ENCODE results near the gene PLGRKT. TPM values are rescaled to one million over a fixed set of nuclear protein-coding genes. Genes with fewer than 3 reads are reported as not detected.

The PLGRKT gene
- total and polyA plus RNA-seq, 2 experiments from 2014 or later: 13.1 to 31.5 TPM

DNA sequence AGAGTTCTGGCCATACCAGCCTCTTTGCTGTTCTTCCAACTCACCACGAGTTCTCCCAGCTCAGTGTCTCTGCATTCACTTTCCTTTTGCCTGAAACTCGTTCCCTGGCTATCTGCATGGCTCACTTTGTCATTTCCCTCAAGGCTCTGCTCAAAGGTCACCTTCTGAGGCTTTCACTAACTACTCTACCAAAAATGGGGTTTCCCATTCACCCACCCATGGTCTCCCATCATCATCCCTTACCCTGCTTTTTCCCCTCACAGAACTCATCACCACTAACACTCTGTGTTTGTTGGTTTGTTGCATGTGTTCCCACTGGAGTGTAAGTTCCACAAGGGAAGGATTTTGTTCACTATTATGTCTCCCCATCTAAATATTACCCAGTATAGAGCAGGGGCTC is 16.6 kb downstream of the PLGRKT start:
- no peak for DNase-seq (ENCODE audit: low spot score)
- Histone ChIP-seq H3F3A (replicated peaks; ENCODE audit: low read depth) (no peaks in the 10 kb centered on the region), H3K36me3 (ENCODE audit: insufficient read depth) (no peaks in the 10 kb centered on the region), H3K27ac (ENCODE audit: low read depth) (no peak overlapping the region), H3K9me2 (ENCODE audit: insufficient read depth) (no peaks in the 10 kb centered on the region), H3K27me3 (ENCODE audit: insufficient read depth) (no peaks in the 10 kb centered on the region), H4K20me1 (replicated peaks; ENCODE audit: insufficient read depth) (no peaks in the 10 kb centered on the region), H3K4me1 (ENCODE audit: insufficient read depth) (peaks cover 8% of the 10 kb centered on the region), H3K4me2 (no peak overlapping the region), H3K79me2 (replicated peaks; ENCODE audit: insufficient read depth) (no peaks in the 10 kb centered on the region), H2AFZ (no peak overlapping the region), H3K4me3 (no peak overlapping the region)
- Mint-ChIP-seq H3K4me1 (peaks cover 10% of the 10 kb centered on the region), H3K27me3 (ENCODE audit: insufficient read depth, low read depth, poor library complexity) (peaks cover 6% of the 10 kb centered on the region), H3K27ac (no peak overlapping the region), H3K9me3 (no peaks in the 10 kb centered on the region), H3K4me3 (no peak overlapping the region), H3K36me3 (ENCODE audit: low read depth) (peaks cover 3% of the 10 kb centered on the region; the same call in 1 of the 3 replicates)
- TF ChIP-seq, protein P1, sequence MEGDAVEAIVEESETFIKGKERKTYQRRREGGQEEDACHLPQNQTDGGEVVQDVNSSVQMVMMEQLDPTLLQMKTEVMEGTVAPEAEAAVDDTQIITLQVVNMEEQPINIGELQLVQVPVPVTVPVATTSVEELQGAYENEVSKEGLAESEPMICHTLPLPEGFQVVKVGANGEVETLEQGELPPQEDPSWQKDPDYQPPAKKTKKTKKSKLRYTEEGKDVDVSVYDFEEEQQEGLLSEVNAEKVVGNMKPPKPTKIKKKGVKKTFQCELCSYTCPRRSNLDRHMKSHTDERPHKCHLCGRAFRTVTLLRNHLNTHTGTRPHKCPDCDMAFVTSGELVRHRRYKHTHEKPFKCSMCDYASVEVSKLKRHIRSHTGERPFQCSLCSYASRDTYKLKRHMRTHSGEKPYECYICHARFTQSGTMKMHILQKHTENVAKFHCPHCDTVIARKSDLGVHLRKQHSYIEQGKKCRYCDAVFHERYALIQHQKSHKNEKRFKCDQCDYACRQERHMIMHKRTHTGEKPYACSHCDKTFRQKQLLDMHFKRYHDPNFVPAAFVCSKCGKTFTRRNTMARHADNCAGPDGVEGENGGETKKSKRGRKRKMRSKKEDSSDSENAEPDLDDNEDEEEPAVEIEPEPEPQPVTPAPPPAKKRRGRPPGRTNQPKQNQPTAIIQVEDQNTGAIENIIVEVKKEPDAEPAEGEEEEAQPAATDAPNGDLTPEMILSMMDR (conservative IDR thresholded peaks at IDR 0.05; ENCODE audit: low read depth in 2 of 2): no peak
- no peak for TF ChIP-seq EZH2 (IDR thresholded peaks at IDR 0.05; ENCODE audit: low read depth, unreplicated experiment)
- no peak for TF ChIP-seq ZNF331 (CRISPR knock-in tag; IDR thresholded peaks at IDR 0.05; ENCODE audit: low read depth)
- TF ChIP-seq ZNF114 (CRISPR knock-in tag; IDR thresholded peaks at IDR 0.05): no peak
- TF ChIP-seq, protein P2, sequence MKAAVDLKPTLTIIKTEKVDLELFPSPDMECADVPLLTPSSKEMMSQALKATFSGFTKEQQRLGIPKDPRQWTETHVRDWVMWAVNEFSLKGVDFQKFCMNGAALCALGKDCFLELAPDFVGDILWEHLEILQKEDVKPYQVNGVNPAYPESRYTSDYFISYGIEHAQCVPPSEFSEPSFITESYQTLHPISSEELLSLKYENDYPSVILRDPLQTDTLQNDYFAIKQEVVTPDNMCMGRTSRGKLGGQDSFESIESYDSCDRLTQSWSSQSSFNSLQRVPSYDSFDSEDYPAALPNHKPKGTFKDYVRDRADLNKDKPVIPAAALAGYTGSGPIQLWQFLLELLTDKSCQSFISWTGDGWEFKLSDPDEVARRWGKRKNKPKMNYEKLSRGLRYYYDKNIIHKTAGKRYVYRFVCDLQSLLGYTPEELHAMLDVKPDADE (IDR thresholded peaks at IDR 0.05): no peak
- TF ChIP-seq, protein P3, sequence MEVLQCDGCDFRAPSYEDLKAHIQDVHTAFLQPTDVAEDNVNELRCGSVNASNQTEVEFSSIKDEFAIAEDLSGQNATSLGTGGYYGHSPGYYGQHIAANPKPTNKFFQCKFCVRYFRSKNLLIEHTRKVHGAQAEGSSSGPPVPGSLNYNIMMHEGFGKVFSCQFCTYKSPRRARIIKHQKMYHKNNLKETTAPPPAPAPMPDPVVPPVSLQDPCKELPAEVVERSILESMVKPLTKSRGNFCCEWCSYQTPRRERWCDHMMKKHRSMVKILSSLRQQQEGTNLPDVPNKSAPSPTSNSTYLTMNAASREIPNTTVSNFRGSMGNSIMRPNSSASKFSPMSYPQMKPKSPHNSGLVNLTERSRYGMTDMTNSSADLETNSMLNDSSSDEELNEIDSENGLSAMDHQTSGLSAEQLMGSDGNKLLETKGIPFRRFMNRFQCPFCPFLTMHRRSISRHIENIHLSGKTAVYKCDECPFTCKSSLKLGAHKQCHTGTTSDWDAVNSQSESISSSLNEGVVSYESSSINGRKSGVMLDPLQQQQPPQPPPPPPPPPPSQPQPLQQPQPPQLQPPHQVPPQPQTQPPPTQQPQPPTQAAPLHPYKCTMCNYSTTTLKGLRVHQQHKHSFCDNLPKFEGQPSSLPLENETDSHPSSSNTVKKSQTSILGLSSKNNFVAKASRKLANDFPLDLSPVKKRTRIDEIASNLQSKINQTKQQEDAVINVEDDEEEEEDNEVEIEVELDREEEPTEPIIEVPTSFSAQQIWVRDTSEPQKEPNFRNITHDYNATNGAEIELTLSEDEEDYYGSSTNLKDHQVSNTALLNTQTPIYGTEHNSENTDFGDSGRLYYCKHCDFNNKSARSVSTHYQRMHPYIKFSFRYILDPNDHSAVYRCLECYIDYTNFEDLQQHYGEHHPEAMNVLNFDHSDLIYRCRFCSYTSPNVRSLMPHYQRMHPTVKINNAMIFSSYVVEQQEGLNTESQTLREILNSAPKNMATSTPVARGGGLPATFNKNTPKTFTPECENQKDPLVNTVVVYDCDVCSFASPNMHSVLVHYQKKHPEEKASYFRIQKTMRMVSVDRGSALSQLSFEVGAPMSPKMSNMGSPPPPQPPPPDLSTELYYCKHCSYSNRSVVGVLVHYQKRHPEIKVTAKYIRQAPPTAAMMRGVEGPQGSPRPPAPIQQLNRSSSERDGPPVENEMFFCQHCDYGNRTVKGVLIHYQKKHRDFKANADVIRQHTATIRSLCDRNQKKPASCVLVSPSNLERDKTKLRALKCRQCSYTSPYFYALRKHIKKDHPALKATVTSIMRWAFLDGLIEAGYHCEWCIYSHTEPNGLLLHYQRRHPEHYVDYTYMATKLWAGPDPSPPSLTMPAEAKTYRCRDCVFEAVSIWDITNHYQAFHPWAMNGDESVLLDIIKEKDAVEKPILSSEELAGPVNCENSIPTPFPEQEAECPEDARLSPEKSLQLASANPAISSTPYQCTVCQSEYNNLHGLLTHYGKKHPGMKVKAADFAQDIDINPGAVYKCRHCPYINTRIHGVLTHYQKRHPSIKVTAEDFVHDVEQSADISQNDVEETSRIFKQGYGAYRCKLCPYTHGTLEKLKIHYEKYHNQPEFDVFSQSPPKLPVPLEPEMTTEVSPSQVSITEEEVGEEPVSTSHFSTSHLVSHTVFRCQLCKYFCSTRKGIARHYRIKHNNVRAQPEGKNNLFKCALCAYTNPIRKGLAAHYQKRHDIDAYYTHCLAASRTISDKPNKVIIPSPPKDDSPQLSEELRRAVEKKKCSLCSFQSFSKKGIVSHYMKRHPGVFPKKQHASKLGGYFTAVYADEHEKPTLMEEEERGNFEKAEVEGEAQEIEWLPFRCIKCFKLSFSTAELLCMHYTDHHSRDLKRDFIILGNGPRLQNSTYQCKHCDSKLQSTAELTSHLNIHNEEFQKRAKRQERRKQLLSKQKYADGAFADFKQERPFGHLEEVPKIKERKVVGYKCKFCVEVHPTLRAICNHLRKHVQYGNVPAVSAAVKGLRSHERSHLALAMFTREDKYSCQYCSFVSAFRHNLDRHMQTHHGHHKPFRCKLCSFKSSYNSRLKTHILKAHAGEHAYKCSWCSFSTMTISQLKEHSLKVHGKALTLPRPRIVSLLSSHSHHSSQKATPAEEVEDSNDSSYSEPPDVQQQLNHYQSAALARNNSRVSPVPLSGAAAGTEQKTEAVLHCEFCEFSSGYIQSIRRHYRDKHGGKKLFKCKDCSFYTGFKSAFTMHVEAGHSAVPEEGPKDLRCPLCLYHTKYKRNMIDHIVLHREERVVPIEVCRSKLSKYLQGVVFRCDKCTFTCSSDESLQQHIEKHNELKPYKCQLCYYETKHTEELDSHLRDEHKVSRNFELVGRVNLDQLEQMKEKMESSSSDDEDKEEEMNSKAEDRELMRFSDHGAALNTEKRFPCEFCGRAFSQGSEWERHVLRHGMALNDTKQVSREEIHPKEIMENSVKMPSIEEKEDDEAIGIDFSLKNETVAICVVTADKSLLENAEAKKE (CRISPR knock-in tag; IDR thresholded peaks at IDR 0.05): no peak
- TF ChIP-seq JUNB (IDR thresholded peaks at IDR 0.05; ENCODE audit: unreplicated experiment): no peak
- no peak for TF ChIP-seq CREB1 (CRISPR knock-in tag; IDR thresholded peaks at IDR 0.05; ENCODE audit: low read depth)
- no peak for TF ChIP-seq STAT1 (IDR thresholded peaks at IDR 0.05; ENCODE audit: unreplicated experiment)
- TF ChIP-seq, protein P4, sequence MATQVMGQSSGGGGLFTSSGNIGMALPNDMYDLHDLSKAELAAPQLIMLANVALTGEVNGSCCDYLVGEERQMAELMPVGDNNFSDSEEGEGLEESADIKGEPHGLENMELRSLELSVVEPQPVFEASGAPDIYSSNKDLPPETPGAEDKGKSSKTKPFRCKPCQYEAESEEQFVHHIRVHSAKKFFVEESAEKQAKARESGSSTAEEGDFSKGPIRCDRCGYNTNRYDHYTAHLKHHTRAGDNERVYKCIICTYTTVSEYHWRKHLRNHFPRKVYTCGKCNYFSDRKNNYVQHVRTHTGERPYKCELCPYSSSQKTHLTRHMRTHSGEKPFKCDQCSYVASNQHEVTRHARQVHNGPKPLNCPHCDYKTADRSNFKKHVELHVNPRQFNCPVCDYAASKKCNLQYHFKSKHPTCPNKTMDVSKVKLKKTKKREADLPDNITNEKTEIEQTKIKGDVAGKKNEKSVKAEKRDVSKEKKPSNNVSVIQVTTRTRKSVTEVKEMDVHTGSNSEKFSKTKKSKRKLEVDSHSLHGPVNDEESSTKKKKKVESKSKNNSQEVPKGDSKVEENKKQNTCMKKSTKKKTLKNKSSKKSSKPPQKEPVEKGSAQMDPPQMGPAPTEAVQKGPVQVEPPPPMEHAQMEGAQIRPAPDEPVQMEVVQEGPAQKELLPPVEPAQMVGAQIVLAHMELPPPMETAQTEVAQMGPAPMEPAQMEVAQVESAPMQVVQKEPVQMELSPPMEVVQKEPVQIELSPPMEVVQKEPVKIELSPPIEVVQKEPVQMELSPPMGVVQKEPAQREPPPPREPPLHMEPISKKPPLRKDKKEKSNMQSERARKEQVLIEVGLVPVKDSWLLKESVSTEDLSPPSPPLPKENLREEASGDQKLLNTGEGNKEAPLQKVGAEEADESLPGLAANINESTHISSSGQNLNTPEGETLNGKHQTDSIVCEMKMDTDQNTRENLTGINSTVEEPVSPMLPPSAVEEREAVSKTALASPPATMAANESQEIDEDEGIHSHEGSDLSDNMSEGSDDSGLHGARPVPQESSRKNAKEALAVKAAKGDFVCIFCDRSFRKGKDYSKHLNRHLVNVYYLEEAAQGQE (IDR thresholded peaks at IDR 0.05; ENCODE audit: unreplicated experiment): no peak
- TF ChIP-seq NANOG (IDR thresholded peaks at IDR 0.05; ENCODE audit: borderline replicate concordance): no peak
- TF ChIP-seq POLR2AphosphoS5 (IDR thresholded peaks at IDR 0.05; ENCODE audit: low read depth): no peak
- TF ChIP-seq EZH2phosphoT487 (IDR thresholded peaks at IDR 0.05; ENCODE audit: unreplicated experiment): no peak
- ATAC-seq: no peak
